ENCODE measurements around the gene CRABP2.

CRABP2 gene

GRCh38 chr1:156705321-156705917 is at the start of gene CRABP2:
Gene CRABP2, minus strand, starts transcription at chr1:156705583. Its CDS starts 137 bp downstream, at chr1:156705446.
- no peak for DNase-seq (ENCODE audit: low spot score)
- TF ChIP-seq CTCF (IDR thresholded peaks at IDR 0.05; ENCODE audit: borderline replicate concordance, control extremely low read depth, extremely low read depth, insufficient read depth, missing control alignments): no peak
- in situ Hi-C loops (cut with MboI; ENCODE audit: low sequenced_read_pairs, unreplicated experiment): no loop called here

DNA sequence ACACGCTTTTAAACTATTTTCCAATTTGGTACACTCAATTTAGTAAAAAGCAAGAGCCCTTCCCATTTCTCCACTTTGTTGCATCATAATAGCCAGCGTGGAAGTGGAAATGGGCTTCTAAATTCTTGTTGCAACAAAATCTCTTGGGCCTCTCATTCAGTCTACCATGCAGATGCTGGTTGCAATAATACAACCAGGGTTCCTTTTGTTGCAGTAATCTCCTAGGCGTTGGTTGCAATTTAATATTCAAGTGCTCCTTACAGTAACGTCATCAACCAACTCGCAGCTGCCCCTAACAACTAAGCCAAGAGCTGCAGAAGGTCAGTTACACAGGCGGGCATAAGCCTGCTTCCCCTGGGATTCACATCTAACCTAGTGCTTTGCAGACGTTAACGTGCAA is 48.8 kb upstream of the CRABP2 start:
- TF ChIP-seq CTCF (IDR thresholded peaks at IDR 0.05; ENCODE audit: borderline replicate concordance, control extremely low read depth, extremely low read depth, insufficient read depth, missing control alignments): no peak
- DNase-seq (ENCODE audit: low spot score): no peak
- in situ Hi-C loops (cut with MboI; ENCODE audit: low sequenced_read_pairs, unreplicated experiment): no loop called here

GRCh38 chr1:156752843-156753482 is 47.6 kb upstream of the CRABP2 start:
- no peak for DNase-seq (ENCODE audit: low spot score)
- in situ Hi-C loops (cut with MboI; ENCODE audit: low sequenced_read_pairs, unreplicated experiment): no loop called here
- TF ChIP-seq CTCF (IDR thresholded peaks at IDR 0.05; ENCODE audit: borderline replicate concordance, control extremely low read depth, extremely low read depth, insufficient read depth, missing control alignments): no peak

GRCh38 chr1:156751757-156752481 is 46.5 kb upstream of the CRABP2 start:
- peak; percentile 96 for DNase-seq (ENCODE audit: low spot score)
- no peak for TF ChIP-seq CTCF (IDR thresholded peaks at IDR 0.05; ENCODE audit: borderline replicate concordance, control extremely low read depth, extremely low read depth, insufficient read depth, missing control alignments)
- in situ Hi-C loops (cut with MboI; ENCODE audit: low sequenced_read_pairs, unreplicated experiment): no loop called here

DNA sequence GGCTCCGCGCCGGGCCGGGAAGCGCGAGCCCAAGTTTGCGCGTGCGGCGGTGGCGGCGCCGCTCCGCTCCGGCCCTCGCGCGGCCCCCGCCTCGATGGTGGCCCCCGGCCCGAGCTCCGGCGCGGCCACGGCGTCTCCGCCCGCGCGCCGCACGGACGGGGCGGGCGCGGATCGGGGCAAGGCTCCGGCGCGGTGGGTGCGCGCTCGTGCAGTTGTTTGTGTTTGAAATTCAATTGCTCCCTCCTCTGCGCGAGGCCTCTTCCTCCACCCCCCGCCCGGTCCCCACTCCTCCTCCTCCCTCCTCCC is 46.0 kb upstream of the CRABP2 start, which contains the start of gene HDGF:
Gene HDGF (minus strand): TSS at position 225 of the 306 bp plus-strand sequence. CDS start 246 bp downstream, outside the sequence.
- no peak for DNase-seq (ENCODE audit: low spot score)
- in situ Hi-C loops (cut with MboI; ENCODE audit: low sequenced_read_pairs, unreplicated experiment): no loop called here
- TF ChIP-seq CTCF (IDR thresholded peaks at IDR 0.05; ENCODE audit: borderline replicate concordance, control extremely low read depth, extremely low read depth, insufficient read depth, missing control alignments): no peak

- TF ChIP-seq CTCF (IDR thresholded peaks at IDR 0.05; ENCODE audit: borderline replicate concordance, control extremely low read depth, extremely low read depth, insufficient read depth, missing control alignments): no peak
- DNase-seq (ENCODE audit: low spot score): peak; percentile 46
- in situ Hi-C loops (cut with MboI; ENCODE audit: low sequenced_read_pairs, unreplicated experiment): no loop called here
Measured at GRCh38 chr1:156750711-156751450, 45.5 kb upstream of the CRABP2 start.
